Uterus (tissue), 2 donors: Measurements from ENCODE around the gene DPF3.

ENCODE experiments used
- POLR2A ChIP-seq, 2 donors: fragments of 450-650 bp; IDR thresholded peaks; one replicate each; pipeline ENCODE4 v1.6.1; 2016; ENCODE audit warnings: antibody characterized with exemption in 2 of 2, mild to moderate bottlenecking in 1 of 2, moderate library complexity in 1 of 2
- TF ChIP-seq, protein P1 (sequence below), 4 experiments: fragments of 200-600 bp in 2 of 4; fragments of 450-650 bp in 2 of 4; sonication (generic) in 2 of 4; IDR thresholded peaks; one replicate each; pipeline ENCODE4 v1.5.1; 2016 to 2019; ENCODE audit warnings: antibody characterized with exemption in 4 of 4, mild to moderate bottlenecking in 2 of 4, moderate library complexity in 1 of 4

DNA sequence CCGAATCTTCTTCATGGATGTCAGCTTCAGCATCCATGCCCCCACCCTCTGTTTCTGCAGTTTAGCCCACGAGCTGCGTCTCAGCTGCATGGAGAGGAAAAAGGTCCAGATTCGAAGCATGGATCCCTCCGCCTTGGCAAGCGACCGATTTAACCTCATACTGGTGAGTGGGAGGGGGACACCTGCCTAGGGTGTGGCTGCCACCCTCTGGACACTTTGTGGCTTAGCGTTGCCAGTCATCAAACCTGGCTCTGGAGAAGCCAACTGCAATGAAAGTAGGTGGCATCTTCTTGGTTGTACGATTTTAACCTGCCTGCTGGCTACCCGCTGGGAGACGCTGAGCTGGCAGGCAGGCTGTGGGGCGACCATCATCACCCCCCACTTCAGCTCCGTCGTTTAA lies 49.0 kb upstream of the DPF3 start:
- no peak for TF ChIP-seq POLR2A (IDR thresholded peaks at IDR 0.05)
- TF ChIP-seq, protein P1, sequence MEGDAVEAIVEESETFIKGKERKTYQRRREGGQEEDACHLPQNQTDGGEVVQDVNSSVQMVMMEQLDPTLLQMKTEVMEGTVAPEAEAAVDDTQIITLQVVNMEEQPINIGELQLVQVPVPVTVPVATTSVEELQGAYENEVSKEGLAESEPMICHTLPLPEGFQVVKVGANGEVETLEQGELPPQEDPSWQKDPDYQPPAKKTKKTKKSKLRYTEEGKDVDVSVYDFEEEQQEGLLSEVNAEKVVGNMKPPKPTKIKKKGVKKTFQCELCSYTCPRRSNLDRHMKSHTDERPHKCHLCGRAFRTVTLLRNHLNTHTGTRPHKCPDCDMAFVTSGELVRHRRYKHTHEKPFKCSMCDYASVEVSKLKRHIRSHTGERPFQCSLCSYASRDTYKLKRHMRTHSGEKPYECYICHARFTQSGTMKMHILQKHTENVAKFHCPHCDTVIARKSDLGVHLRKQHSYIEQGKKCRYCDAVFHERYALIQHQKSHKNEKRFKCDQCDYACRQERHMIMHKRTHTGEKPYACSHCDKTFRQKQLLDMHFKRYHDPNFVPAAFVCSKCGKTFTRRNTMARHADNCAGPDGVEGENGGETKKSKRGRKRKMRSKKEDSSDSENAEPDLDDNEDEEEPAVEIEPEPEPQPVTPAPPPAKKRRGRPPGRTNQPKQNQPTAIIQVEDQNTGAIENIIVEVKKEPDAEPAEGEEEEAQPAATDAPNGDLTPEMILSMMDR (IDR thresholded peaks at IDR 0.05), result no peak
